ENCODE data around the gene CCL21. TPM values are rescaled to one million over a fixed set of nuclear protein-coding genes. Genes with fewer than 3 reads are reported as not detected.

The CCL21 gene
- total and polyA plus RNA-seq, 7 experiments from 2014 or later, result not detected

GRCh38 chr9:34694811-34695210 is 15.1 kb downstream of the CCL21 start:
- Histone ChIP-seq H3K27ac (ENCODE audit: low read depth, low read length) (no peak overlapping the region), H3K27me3 (ENCODE audit: control insufficient read depth in 2 of 2, insufficient read depth in 2 of 2, low read length in 2 of 2) (no peaks in the 10 kb centered on the region), H3K36me3 (ENCODE audit: control insufficient read depth in 2 of 3, insufficient read depth in 3 of 3, low read length in 3 of 3) (no peaks in the 10 kb centered on the region), H3K9me3 (ENCODE audit: control insufficient read depth in 2 of 3, low read length in 3 of 3) (no peaks in the 10 kb centered on the region), H3K4me3 (ENCODE audit: low read length) (no peak overlapping the region), H3K4me1 (ENCODE audit: control insufficient read depth in 2 of 2, insufficient read depth in 2 of 2, low read length in 2 of 2) (no peaks in the 10 kb centered on the region)
- ChIA-PET POLR2A (no interaction called here), CTCF (no interaction called here)
- Mint-ChIP-seq H3K4me3 (no peak overlapping the region), H3K27me3 (peaks cover 0 to 13% (median 0%) of the 10 kb centered on the region in 5 donors), H3K36me3 (no peaks in the 10 kb centered on the region), H3K27ac (no peak overlapping the region), H3K9me3 (no peaks in the 10 kb centered on the region), H3K4me1 (peaks cover 0 to 2% (median 0%) of the 10 kb centered on the region in 7 donors)
- DNase-seq, result no peak
- intact Hi-C loops (cut with micrococcal nuclease), result no loop called here
- no peak for ATAC-seq

- H3K9me3 Mint-ChIP-seq, result no peaks in the 10 kb centered on the region
- Histone ChIP-seq H3K4me3 (ENCODE audit: low read length) (no peak overlapping the region), H3K27me3 (ENCODE audit: control insufficient read depth in 2 of 2, insufficient read depth in 2 of 2, low read length in 2 of 2) (no peaks in the 10 kb centered on the region), H3K36me3 (ENCODE audit: control insufficient read depth in 2 of 3, insufficient read depth in 3 of 3, low read length in 3 of 3) (no peaks in the 10 kb centered on the region), H3K27ac (ENCODE audit: low read depth, low read length) (no peak overlapping the region), H3K4me1 (ENCODE audit: control insufficient read depth in 2 of 2, insufficient read depth in 2 of 2, low read length in 2 of 2) (no peaks in the 10 kb centered on the region), H3K9me3 (ENCODE audit: control insufficient read depth in 2 of 3, low read length in 3 of 3) (no peaks in the 10 kb centered on the region)
- no peak for DNase-seq
- H3K36me3 Mint-ChIP-seq, result no peaks in the 10 kb centered on the region
- H3K27ac Mint-ChIP-seq, result no peak overlapping the region
- CTCF ChIA-PET, result no interaction called here
- H3K4me1 Mint-ChIP-seq, result peaks cover 0 to 2% (median 0%) of the 10 kb centered on the region in 7 donors
- no peak for ATAC-seq
- intact Hi-C loops (cut with micrococcal nuclease), result no loop called here
- H3K27me3 Mint-ChIP-seq, result peaks cover 0 to 6% (median under 1%) of the 10 kb centered on the region in 5 donors
- POLR2A ChIA-PET, result no interaction called here
- H3K4me3 Mint-ChIP-seq, result no peak overlapping the region
These were observed 16.4 kb downstream of the CCL21 start for GRCh38 chr9:34693560-34693959.

GRCh38 chr9:34691936-34692315 is 18.0 kb downstream of the CCL21 start:
- H3K9me3 ChIP-seq (ENCODE audit: control insufficient read depth in 2 of 3, low read length in 3 of 3), result no peaks in the 10 kb centered on the region
- H3K27me3 ChIP-seq (ENCODE audit: control insufficient read depth in 2 of 2, insufficient read depth in 2 of 2, low read length in 2 of 2), result no peaks in the 10 kb centered on the region
- Mint-ChIP-seq H3K9me3 (no peaks in the 10 kb centered on the region), H3K36me3 (no peaks in the 10 kb centered on the region), H3K4me1 (peaks cover 0 to 2% (median 0%) of the 10 kb centered on the region in 7 donors), H3K4me3 (no peak overlapping the region), H3K27me3 (peaks cover 0 to 7% (median 5%) of the 10 kb centered on the region in 5 donors), H3K27ac (no peak overlapping the region)
- H3K4me3 ChIP-seq (ENCODE audit: low read length), result no peak overlapping the region
- intact Hi-C loops (cut with micrococcal nuclease), result no loop called here
- H3K27ac ChIP-seq (ENCODE audit: low read depth, low read length), result no peak overlapping the region
- ATAC-seq (no peak), DNase-seq (no peak)
- H3K36me3 ChIP-seq (ENCODE audit: control insufficient read depth in 2 of 3, insufficient read depth in 3 of 3, low read length in 3 of 3), result no peaks in the 10 kb centered on the region
- ChIA-PET POLR2A (interaction anchor here (1.2 kb wide), 1 partner anchor 54 kb away, joined by 3 read pairs; the partner anchor contains the start of gene SIGMAR1), CTCF (no interaction called here)
- no peaks in the 10 kb centered on the region for H3K4me1 ChIP-seq (ENCODE audit: control insufficient read depth in 2 of 2, insufficient read depth in 2 of 2, low read length in 2 of 2)

- no peaks in the 10 kb centered on the region for H3K4me1 ChIP-seq (ENCODE audit: control insufficient read depth in 2 of 2, insufficient read depth in 2 of 2, low read length in 2 of 2)
- H3K36me3 ChIP-seq (ENCODE audit: control insufficient read depth in 2 of 3, insufficient read depth in 3 of 3, low read length in 3 of 3), result no peaks in the 10 kb centered on the region
- H3K27ac ChIP-seq (ENCODE audit: low read depth, low read length), result no peak within 1 kb of the TSS
- no peak within 1 kb of the TSS for H3K4me3 Mint-ChIP-seq
- H3K9me3 Mint-ChIP-seq, result no peaks in the 10 kb centered on the region
- intact Hi-C loops (cut with micrococcal nuclease), result no loop called here
- H3K4me3 ChIP-seq (ENCODE audit: low read length), result no peak within 1 kb of the TSS
- H3K36me3 Mint-ChIP-seq, result no peaks in the 10 kb centered on the region
- H3K4me1 Mint-ChIP-seq, result peaks cover 0 to 2% (median 0%) of the 10 kb centered on the region in 7 donors
- DNase-seq (no peak), ATAC-seq (peak; percentile 46)
- H3K27ac Mint-ChIP-seq, result no peak within 1 kb of the TSS
- no peaks in the 10 kb centered on the region for H3K27me3 ChIP-seq (ENCODE audit: control insufficient read depth in 2 of 2, insufficient read depth in 2 of 2, low read length in 2 of 2)
- H3K9me3 ChIP-seq (ENCODE audit: control insufficient read depth in 2 of 3, low read length in 3 of 3), result no peaks in the 10 kb centered on the region
- ChIA-PET POLR2A (interaction anchor here (1.2 kb wide), 1 partner anchor 54 kb away, joined by 3 read pairs; the partner anchor contains the start of gene SIGMAR1), CTCF (no interaction called here)
- peaks cover 0 to 7% (median 5%) of the 10 kb centered on the region in 5 donors for H3K27me3 Mint-ChIP-seq
These were observed 18.7 kb downstream of the CCL21 start, which contains the start of gene CCL19 for GRCh38 chr9:34690983-34691935. TSS of gene CCL19 (minus strand) at chr9:34691276. CDS start at chr9:34691139, 137 bp downstream.

- intact Hi-C loops (cut with micrococcal nuclease), result no loop called here
- Histone ChIP-seq H3K36me3 (ENCODE audit: control insufficient read depth in 2 of 3, insufficient read depth in 3 of 3, low read length in 3 of 3) (no peaks in the 10 kb centered on the region), H3K27ac (ENCODE audit: low read depth, low read length) (no peak overlapping the region), H3K27me3 (ENCODE audit: control insufficient read depth in 2 of 2, insufficient read depth in 2 of 2, low read length in 2 of 2) (no peaks in the 10 kb centered on the region), H3K4me3 (ENCODE audit: low read length) (no peak overlapping the region), H3K9me3 (ENCODE audit: control insufficient read depth in 2 of 3, low read length in 3 of 3) (no peaks in the 10 kb centered on the region), H3K4me1 (ENCODE audit: control insufficient read depth in 2 of 2, insufficient read depth in 2 of 2, low read length in 2 of 2) (no peaks in the 10 kb centered on the region)
- Mint-ChIP-seq H3K27me3 (peaks cover 0 to 7% (median 3%) of the 10 kb centered on the region in 5 donors), H3K9me3 (no peaks in the 10 kb centered on the region), H3K4me3 (no peak overlapping the region), H3K36me3 (no peaks in the 10 kb centered on the region), H3K4me1 (peaks cover 0 to 2% (median 0%) of the 10 kb centered on the region in 7 donors), H3K27ac (no peak overlapping the region)
- POLR2A ChIA-PET, result no interaction called here
- CTCF ChIA-PET, result no interaction called here
- ATAC-seq (no peak), DNase-seq (no peak)
These were observed 20.4 kb downstream of the CCL21 start for GRCh38 chr9:34689512-34689911.

- no peak overlapping the region for H3K4me3 Mint-ChIP-seq
- Histone ChIP-seq H3K4me1 (ENCODE audit: control insufficient read depth in 2 of 2, insufficient read depth in 2 of 2, low read length in 2 of 2) (no peaks in the 10 kb centered on the region), H3K36me3 (ENCODE audit: control insufficient read depth in 2 of 3, insufficient read depth in 3 of 3, low read length in 3 of 3) (no peaks in the 10 kb centered on the region), H3K27ac (ENCODE audit: low read depth, low read length) (no peak overlapping the region), H3K27me3 (ENCODE audit: control insufficient read depth in 2 of 2, insufficient read depth in 2 of 2, low read length in 2 of 2) (no peaks in the 10 kb centered on the region), H3K9me3 (ENCODE audit: control insufficient read depth in 2 of 3, low read length in 3 of 3) (no peaks in the 10 kb centered on the region), H3K4me3 (ENCODE audit: low read length) (no peak overlapping the region)
- ATAC-seq (no peak), DNase-seq (no peak)
- H3K4me1 Mint-ChIP-seq, result peaks cover 0 to 2% (median 0%) of the 10 kb centered on the region in 7 donors
- peaks cover 0 to 7% (median 3%) of the 10 kb centered on the region in 5 donors for H3K27me3 Mint-ChIP-seq
- CTCF ChIA-PET, result no interaction called here
- POLR2A ChIA-PET, result no interaction called here
- H3K36me3 Mint-ChIP-seq, result no peaks in the 10 kb centered on the region
- H3K9me3 Mint-ChIP-seq, result no peaks in the 10 kb centered on the region
- intact Hi-C loops (cut with micrococcal nuclease), result no loop called here
- H3K27ac Mint-ChIP-seq, result no peak overlapping the region
These were observed 20.8 kb downstream of the CCL21 start for GRCh38 chr9:34689116-34689470.

Data from naive thymus-derived CD4-positive, alpha-beta T cell (primary cell).